HG02763 (cell line): ENCODE data around the gene ZNF492.

Source experiments
- ATAC-seq: cut with Tn5 transposase; IDR thresholded peaks from one replicate; pipeline ENCODE4 v1.9.1; 2021; ENCODE audit warnings: mild to moderate bottlenecking, moderate library complexity; ENCODE audit not compliant: unreplicated experiment

Gene ZNF492

GRCh38 chr19:22633706-22634449 is at the start of gene ZNF492:
TSS of gene ZNF492 (plus strand) at chr19:22634324. CDS start at chr19:22653400, 19,076 bp downstream.
- peak; percentile 88 for ATAC-seq

GRCh38 chr19:22595422-22595821 is 38.7 kb upstream of the ZNF492 start:
- ATAC-seq, result no peak

GRCh38 chr19:22595918-22596341 is 38.2 kb upstream of the ZNF492 start:
- no peak for ATAC-seq

- ATAC-seq, result no peak
Measured at GRCh38 chr19:22600690-22601648, 33.2 kb upstream of the ZNF492 start.

GRCh38 chr19:22601906-22602630 is 32.1 kb upstream of the ZNF492 start:
- ATAC-seq, result no peak

GRCh38 chr19:22602631-22603272 is 31.4 kb upstream of the ZNF492 start:
- no peak for ATAC-seq

- no peak for ATAC-seq
Measured at GRCh38 chr19:22603518-22604440, 30.3 kb upstream of the ZNF492 start.

- ATAC-seq, result no peak
Measured at GRCh38 chr19:22604571-22605274, 29.4 kb upstream of the ZNF492 start.

GRCh38 chr19:22605275-22606211 is 28.6 kb upstream of the ZNF492 start:
- ATAC-seq, result no peak

- no peak for ATAC-seq
Measured at GRCh38 chr19:22606212-22606553, 27.9 kb upstream of the ZNF492 start.

- ATAC-seq, result no peak
Measured at GRCh38 chr19:22606954-22607652, 27.0 kb upstream of the ZNF492 start.

- no peak for ATAC-seq
Measured at GRCh38 chr19:22607653-22608430, 26.3 kb upstream of the ZNF492 start.

GRCh38 chr19:22608441-22608840 is 25.7 kb upstream of the ZNF492 start:
- no peak for ATAC-seq

GRCh38 chr19:22609630-22610029 is 24.5 kb upstream of the ZNF492 start:
- no peak for ATAC-seq

- ATAC-seq, result no peak
Measured at GRCh38 chr19:22610121-22610520, 24.0 kb upstream of the ZNF492 start.

GRCh38 chr19:22612316-22612715 is 21.8 kb upstream of the ZNF492 start:
- no peak for ATAC-seq

- ATAC-seq, result no peak
Measured at GRCh38 chr19:22616659-22617058, 17.5 kb upstream of the ZNF492 start.
